ENCODE data around the gene NKAIN2. TPM values are rescaled to one million over a fixed set of nuclear protein-coding genes. Genes with fewer than 3 reads are reported as not detected.

NKAIN2 gene
- total and polyA plus RNA-seq, 2 donors (not counting 3 experiments of a cell fraction or from before 2014, with no cell fraction given): 0.03 TPM; not detected in 1

DNA sequence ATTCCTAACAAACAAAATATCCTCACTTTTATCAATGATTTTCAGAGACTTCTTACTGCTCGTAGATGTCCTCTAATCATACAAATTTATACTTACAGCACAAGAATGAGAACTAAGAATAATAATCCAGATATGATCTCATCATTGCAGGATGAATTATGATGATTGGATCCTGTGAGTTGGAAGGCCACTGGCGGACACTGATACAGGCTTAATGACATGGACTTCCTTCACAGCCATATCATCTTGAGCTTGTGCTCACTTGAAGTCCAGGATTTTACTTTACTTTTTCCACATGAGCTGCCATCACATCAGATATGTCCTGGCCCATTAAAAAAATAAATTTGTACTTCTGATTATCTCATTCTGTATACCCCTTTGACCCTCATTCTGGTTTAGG, 94.3 kb downstream of the NKAIN2 start:
- Histone ChIP-seq H3K27ac (ENCODE audit: insufficient read depth, low read depth, low read length) (no peak overlapping the region), H3K4me2 (ENCODE audit: insufficient read depth, low read length) (no peak overlapping the region), H3K9me3 (replicated peaks; ENCODE audit: control insufficient read depth, insufficient read depth, low read length) (no peaks in the 10 kb centered on the region), H3K36me3 (ENCODE audit: control insufficient read depth in 2 of 2, extremely low read depth in 1 of 2, insufficient read depth in 2 of 2, low read length in 2 of 2) (no peaks in the 10 kb centered on the region), H3K4me1 (ENCODE audit: control insufficient read depth, extremely low read depth, insufficient read depth, low read length) (peaks cover 11% of the 10 kb centered on the region), H3K4me3 (replicated peaks in 1 of 3; ENCODE audit: insufficient read depth in 1 of 3, low read depth in 1 of 3, low read length in 3 of 3) (no peak overlapping the region), H3K27me3 (ENCODE audit: control insufficient read depth in 2 of 2, insufficient read depth in 2 of 2, low read length in 2 of 2) (no peaks in the 10 kb centered on the region), H3K79me2 (ENCODE audit: control insufficient read depth, insufficient read depth, low read length) (no peaks in the 10 kb centered on the region), H3K9me1 (replicated peaks; ENCODE audit: control insufficient read depth, extremely low read depth, insufficient read depth, low read length) (no peaks in the 10 kb centered on the region), H4K20me1 (replicated peaks; ENCODE audit: control insufficient read depth, extremely low read depth, insufficient read depth, low read length) (no peaks in the 10 kb centered on the region), H2AFZ (ENCODE audit: low read depth, low read length) (no peak overlapping the region), H3K9ac (replicated peaks; ENCODE audit: extremely low read depth, insufficient read depth, low read length) (no peak overlapping the region)
- TF ChIP-seq FOS (IDR thresholded peaks at IDR 0.05; ENCODE audit: borderline replicate concordance, insufficient read depth, low read length): no peak
- TF ChIP-seq GATA2 (IDR thresholded peaks at IDR 0.05; ENCODE audit: insufficient read depth, insufficient read length, low read depth, low read length): no peak
- no peak for TF ChIP-seq MAX (IDR thresholded peaks at IDR 0.05; ENCODE audit: insufficient read depth, insufficient read length)
- TF ChIP-seq POLR2AphosphoS5 (IDR thresholded peaks at IDR 0.05; ENCODE audit: insufficient read depth, low read depth, low read length): no peak
- no peak for TF ChIP-seq MYC (IDR thresholded peaks at IDR 0.05; ENCODE audit: low read depth, low read length)
- TF ChIP-seq, protein P1, sequence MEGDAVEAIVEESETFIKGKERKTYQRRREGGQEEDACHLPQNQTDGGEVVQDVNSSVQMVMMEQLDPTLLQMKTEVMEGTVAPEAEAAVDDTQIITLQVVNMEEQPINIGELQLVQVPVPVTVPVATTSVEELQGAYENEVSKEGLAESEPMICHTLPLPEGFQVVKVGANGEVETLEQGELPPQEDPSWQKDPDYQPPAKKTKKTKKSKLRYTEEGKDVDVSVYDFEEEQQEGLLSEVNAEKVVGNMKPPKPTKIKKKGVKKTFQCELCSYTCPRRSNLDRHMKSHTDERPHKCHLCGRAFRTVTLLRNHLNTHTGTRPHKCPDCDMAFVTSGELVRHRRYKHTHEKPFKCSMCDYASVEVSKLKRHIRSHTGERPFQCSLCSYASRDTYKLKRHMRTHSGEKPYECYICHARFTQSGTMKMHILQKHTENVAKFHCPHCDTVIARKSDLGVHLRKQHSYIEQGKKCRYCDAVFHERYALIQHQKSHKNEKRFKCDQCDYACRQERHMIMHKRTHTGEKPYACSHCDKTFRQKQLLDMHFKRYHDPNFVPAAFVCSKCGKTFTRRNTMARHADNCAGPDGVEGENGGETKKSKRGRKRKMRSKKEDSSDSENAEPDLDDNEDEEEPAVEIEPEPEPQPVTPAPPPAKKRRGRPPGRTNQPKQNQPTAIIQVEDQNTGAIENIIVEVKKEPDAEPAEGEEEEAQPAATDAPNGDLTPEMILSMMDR (IDR thresholded peaks at IDR 0.05; ENCODE audit: extremely low read depth in 1 of 2, insufficient read depth in 1 of 2, low read depth in 1 of 2, low read length in 2 of 2): no peak
- no peak for TF ChIP-seq JUN (IDR thresholded peaks at IDR 0.05; ENCODE audit: borderline replicate concordance, insufficient read depth, insufficient read length, low read depth)
- no peak for TF ChIP-seq EZH2 (IDR thresholded peaks at IDR 0.05; ENCODE audit: borderline replicate concordance, low read depth, low read length, severe bottlenecking)
- TF ChIP-seq POLR2A (IDR thresholded peaks at IDR 0.05; ENCODE audit: low read depth, low read length): no peak
- ChIA-PET CTCF (no interaction called here), POLR2A (no interaction called here)
- DNase-seq (ENCODE audit: low read depth, low spot score) (no peak), FAIRE-seq (peak; percentile 18)
- intact Hi-C loops (cut with micrococcal nuclease): no loop called here
- dilution Hi-C loops (cut with MboI; ENCODE audit: extremely low pct_ligation_motif_present, low sequenced_read_pairs): no loop called here
- no TSS peak for BruUV-seq (replicated peaks)
